GM19238 (cell line): ENCODE results near the gene SULT2B1.
"Not testable (repeated sequence)": the region's sequence is repeated elsewhere in the genome, so short reads cannot be mapped to it uniquely, and the experiment has no call there.

Source experiments
- DNase-seq: peaks from one replicate; pipeline ENCODE4 v3.0.0; 2011; ENCODE audit warnings: low spot score; ENCODE audit not compliant: insufficient read length

The SULT2B1 gene

GRCh38 chr19:48551437-48552302 is at the start of gene SULT2B1:
TSS of gene SULT2B1 (plus strand) at chr19:48552172. CDS start at chr19:48552253, 81 bp downstream.
- no peak for DNase-seq

DNA sequence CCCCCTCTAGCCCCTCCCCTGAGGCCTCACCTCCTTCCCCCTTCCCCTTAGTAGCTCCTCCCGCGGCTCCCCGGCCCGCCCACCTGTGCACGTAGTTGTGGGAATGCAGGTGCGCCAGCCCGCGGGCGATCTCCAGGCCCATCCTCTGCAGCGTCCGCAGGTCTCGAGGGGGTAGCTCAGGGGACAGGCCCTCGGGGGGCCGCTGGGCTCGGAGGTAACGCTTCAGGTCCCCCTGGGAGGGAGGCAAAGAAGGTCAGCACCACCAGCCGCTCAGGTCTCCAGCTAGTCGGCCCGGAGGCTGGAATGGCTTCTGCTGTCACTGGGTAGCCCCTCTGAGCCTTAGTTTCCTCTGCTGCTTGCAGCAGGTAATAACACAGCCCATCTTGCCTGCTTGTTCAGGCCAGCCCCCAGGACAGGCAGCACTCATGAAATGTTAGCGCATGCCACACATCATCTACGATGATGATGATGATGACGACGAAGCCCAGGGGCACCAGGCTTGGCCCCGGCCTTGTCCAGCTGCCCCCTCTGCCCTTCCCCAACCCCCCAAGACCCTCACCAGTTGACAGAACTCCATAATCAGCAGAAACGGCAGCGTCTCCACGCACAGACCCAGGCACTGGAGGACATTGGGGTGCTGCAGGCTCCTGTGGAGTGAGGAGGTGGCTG is 49.5 kb upstream of the SULT2B1 start:
- peak; percentile 83 for DNase-seq

DNA sequence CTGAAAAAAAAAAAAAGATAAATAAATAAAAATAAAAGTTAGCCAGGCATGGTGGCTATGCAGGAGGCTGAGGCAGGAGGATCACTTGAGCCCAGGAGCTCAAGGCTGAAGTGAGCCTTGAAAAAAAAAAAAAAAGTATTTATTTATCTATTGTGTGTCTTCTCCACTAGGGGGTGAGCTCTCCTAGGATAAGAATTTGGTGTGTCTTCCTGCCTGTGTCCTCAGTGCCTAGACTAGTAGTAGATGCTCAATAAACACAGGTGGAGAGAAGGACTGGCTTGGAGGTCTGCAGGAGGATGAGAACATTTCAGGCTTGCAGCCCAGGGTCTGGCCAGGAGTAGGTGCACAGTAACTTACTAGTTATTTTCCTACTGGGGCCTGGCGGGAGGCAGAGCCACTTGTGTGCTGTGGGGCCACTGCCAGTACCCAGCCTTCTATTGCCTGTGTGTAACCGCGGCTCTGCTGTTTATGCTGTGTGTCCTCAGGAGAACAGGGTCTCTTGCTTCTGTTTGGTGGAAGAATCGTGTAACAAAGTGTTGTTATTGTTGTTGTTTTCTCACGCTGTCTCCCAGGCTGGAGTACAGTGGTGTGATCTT is 45.7 kb upstream of the SULT2B1 start:
- DNase-seq, result peak; percentile 52

DNA sequence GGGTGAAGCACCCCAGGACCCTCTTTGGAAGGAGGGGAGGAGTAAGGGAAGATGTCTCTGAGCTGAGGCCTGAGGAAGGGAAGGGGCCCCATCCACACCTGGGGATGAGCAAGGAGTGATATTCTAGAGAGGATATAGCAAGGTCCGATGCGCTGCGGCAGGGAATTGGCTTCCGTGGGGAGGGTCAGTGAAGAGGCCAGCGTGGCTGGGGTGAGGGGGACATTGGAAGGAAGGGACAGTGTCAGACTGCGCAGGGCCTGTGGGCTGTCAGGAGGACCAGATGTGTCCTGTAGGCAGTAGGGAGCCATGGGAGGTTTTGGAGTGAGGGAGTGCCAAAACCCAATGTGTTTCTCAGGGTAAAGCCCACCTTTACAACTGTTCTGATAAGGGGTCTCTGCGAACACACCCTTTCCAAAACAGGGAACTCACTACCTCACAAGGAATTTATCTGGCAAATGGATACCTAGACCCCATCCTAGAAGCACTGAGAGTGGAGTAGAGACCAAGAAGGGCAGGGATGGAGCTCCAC is 44.0 kb upstream of the SULT2B1 start:
- DNase-seq, result no peak

GRCh38 chr19:48508729-48509411 is 43.1 kb upstream of the SULT2B1 start:
- DNase-seq, result no peak

GRCh38 chr19:48509467-48510194 is 42.3 kb upstream of the SULT2B1 start:
- no peak for DNase-seq

- DNase-seq, result peak; percentile 55
Measured at GRCh38 chr19:48510421-48511268, 41.3 kb upstream of the SULT2B1 start.

- no peak for DNase-seq
Measured at GRCh38 chr19:48511321-48511731, 40.6 kb upstream of the SULT2B1 start.

DNA sequence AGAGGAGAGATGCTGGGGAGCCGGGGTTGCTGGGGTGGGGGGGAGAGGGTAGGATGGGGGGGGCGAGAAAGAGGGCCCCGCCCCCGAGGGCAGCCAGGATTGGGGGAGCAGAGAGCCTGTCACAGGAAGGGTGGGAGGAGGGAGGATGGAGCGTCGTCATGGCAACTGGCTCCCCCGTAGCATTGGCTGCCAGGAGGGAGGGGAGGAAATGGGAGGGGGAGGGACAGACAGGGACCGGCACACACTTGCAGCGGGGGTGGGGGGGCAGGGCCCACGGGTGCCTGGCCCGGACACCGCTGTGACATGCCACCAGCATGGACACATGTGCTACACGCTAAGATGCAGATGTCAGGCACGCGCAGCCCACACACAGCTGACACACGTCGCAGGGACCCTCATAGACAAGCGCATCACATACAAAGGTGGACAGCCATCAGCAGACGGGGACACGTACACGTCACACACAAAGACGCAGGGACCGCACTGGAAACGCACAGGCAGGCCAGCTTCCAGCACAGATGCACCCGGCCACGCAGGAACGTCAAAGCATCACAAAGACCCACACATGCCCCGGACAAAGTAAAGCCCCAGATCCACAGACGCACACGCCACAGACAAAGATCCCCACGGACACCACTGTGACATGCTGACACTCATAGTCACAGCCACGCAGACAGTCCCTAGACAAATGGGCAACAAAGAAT is 40.0 kb upstream of the SULT2B1 start, which contains the start of gene LMTK3:
TSS of gene LMTK3 (minus strand) at position 36 of the 704 bp plus-strand sequence. CDS start 259 bp downstream, outside the sequence.
- DNase-seq, result no peak

DNA sequence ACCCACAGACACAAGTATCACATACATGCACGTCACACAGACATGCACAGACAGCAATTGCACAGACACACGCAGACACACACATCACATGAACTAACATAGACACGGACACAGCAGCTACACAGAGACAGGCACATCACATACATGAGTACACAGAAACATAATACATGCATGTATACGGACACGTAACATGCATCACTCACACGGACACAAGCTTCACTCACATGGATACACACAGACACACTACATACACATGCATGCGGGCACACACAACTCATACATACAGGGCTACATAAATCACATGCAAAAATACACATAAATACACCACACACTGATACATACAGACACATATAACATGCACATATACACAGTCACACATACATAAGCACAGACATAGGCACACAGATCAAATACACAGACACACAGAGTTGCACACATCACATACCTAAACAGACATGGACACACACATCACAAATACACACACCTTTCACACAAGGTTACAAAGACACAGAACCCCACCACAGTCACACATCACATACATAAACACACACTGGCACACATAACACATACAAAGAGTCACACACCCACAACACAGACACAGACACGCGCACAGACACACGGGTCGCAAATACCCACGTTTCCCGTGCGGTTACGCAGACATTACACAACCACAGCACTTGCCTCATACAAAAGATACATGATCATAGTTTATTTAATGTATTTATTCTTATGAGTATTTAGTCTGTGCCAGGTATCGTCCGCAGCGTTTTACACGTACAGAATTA is 39.3 kb upstream of the SULT2B1 start:
- no peak for DNase-seq

DNA sequence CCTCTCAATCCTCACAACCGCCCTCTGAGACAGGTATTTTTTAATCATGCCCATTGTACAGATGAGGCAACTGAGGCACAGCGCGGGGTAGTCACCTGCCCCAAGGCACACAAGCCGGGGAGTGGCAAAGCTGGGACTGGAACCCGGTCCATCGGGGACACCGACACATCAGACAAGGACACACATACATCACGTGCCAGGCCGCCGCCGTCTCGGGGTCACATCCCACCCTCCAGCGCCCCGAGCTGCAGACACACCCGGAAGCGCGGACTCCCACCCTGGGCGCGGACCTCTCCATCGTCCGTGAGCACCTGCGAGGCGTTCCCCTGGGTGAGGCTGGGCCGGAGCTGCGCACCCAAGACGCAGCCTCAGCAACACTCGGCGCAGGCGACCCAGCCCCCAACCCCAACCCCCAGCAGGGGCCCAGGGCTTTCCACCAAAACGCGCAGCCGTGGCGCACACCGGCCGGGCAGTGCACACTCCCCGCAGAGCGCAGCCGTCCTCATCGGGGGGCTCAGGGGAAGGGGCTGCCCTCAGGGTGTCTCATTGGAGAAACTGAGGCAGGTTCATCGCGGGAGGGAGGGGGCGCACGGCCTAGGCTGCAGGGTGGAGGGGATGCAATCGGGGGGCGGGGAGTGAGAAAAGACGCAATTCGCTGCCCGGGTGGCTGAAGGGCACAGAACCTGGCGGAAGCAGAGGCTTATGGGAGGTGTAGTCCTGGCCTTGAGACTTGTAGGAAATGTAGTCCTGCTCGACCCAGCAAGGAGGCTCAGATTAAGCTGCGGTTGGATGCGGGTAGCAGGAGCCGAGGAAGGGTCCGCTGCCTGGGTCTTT is 38.5 kb upstream of the SULT2B1 start:
- peak; percentile 82 for DNase-seq

- DNase-seq, result no peak
Measured at GRCh38 chr19:48514123-48514458, 37.9 kb upstream of the SULT2B1 start.

DNA sequence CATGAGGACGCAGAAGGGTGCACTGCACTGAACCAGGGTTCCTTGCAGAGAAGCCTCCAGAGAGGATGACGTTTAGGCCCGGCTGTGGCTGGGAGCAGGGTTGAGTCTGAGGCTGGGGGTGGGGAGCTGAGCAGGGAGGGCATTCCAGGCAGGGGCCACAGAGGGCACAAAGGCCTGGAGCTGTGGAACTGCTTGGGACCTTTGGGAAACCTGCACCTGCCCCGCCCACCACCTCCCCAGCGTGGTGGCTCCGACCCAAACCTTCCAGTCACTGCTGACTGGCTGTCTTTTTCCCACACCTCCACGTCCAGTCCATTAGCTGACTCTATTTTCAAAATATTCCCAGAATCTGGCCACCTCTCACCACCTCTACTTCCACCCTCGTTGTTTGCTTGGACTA is 35.4 kb upstream of the SULT2B1 start:
- no peak for DNase-seq

DNA sequence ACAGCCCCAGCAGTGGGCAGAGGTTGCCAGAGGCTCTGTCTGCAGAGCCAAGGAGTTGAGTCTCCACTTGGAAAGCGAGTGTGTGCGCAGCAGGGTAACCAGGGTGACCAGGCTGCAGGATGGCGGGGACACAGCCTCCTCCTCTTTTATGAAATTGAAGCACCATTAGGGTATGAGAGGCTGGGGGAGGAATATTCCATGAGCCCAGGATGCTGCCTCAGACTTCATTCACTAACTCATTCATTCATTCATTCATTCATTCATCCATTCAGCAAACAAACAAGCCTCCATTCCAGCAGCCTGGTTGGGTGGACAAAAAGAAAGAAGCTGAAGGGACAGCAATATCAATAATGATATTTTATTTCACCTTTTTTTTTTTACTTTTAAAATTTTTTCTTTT is 33.8 kb upstream of the SULT2B1 start:
- DNase-seq, result no peak

GRCh38 chr19:48519426-48519825 is 32.5 kb upstream of the SULT2B1 start:
- DNase-seq, result not testable (repeated sequence)

DNA sequence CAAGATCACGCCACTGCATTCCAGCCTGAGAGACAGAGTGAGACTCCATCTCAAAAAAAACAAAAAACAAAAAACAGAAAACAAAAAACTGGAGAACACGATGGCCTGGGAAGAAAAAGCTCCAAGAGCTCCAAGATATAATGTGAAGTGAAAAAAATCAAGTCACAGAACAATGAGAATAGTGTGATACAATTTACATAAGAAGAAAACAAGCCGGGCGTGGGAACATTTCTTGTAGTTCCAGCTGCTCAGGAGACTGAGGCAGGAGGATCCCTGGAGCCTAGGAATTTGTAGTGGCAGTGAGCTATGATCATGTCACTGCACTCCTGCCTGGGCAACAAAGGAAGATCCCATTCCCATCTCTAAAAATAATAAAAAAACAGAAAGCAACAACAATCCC is 31.8 kb upstream of the SULT2B1 start:
- DNase-seq, result no peak

GRCh38 chr19:48524221-48524620 is 27.8 kb upstream of the SULT2B1 start:
- DNase-seq, result no peak

GRCh38 chr19:48524732-48525131 is 27.2 kb upstream of the SULT2B1 start:
- DNase-seq, result no peak
